ENCODE results near the gene PPM1L.

GRCh38 chr3:161051856-161052255 lies 295.8 kb downstream of the PPM1L start:
- TF ChIP-seq CTCF (IDR thresholded peaks at IDR 0.05) (no peak), POLR2A (IDR thresholded peaks at IDR 0.05) (no peak)
